D721Med (cell line): Measurements from ENCODE around the gene CD84.
"Not testable (repeated sequence)": the region's sequence is repeated elsewhere in the genome, so short reads cannot be mapped to it uniquely, and the experiment has no call there.

Source experiments
- DNase-seq: peaks from one replicate; pipeline ENCODE4 v3.0.0; 2011; ENCODE audit warnings: low spot score; ENCODE audit not compliant: insufficient read length
- FAIRE-seq: peaks from 2 replicates; lab custom pipeline; 2011; peaks lifted over from hg19 to GRCh38; lab: Jason Lieb, UNC
- CTCF ChIP-seq: IDR thresholded peaks from 2 replicates; pipeline ENCODE4 v1.5.1; 2012; ENCODE audit warnings: mild to moderate bottlenecking, control low read depth; ENCODE audit not compliant: insufficient read depth; ENCODE audit errors: missing control alignments

CD84 gene

GRCh38 chr1:160575112-160575664 lies 4.1 kb downstream of the CD84 start:
- FAIRE-seq (no peak), DNase-seq (no peak)
- TF ChIP-seq CTCF: no peak

GRCh38 chr1:160570840-160571239 lies 8.5 kb downstream of the CD84 start:
- DNase-seq (no peak), FAIRE-seq (no peak)
- no peak for TF ChIP-seq CTCF

GRCh38 chr1:160569806-160570205 lies 9.5 kb downstream of the CD84 start:
- no peak for DNase-seq
- FAIRE-seq: no peak
- TF ChIP-seq CTCF: no peak

GRCh38 chr1:160567858-160568682 lies 11.2 kb downstream of the CD84 start:
- no peak for FAIRE-seq
- no peak for TF ChIP-seq CTCF
- no peak for DNase-seq

GRCh38 chr1:160567341-160567740 lies 12.0 kb downstream of the CD84 start:
- FAIRE-seq (no peak), DNase-seq (no peak)
- TF ChIP-seq CTCF: no peak

GRCh38 chr1:160565564-160565963 lies 13.7 kb downstream of the CD84 start:
- DNase-seq (no peak), FAIRE-seq (no peak)
- no peak for TF ChIP-seq CTCF

- not testable (repeated sequence) for DNase-seq, FAIRE-seq
Observed at GRCh38 chr1:160563230-160563629, 16.1 kb downstream of the CD84 start.

GRCh38 chr1:160562745-160563144 lies 16.6 kb downstream of the CD84 start:
- FAIRE-seq, DNase-seq: not testable (repeated sequence)
